Measurements from ENCODE around the gene TAF4. TPM values are rescaled to one million over a fixed set of nuclear protein-coding genes. Genes with fewer than 3 reads are reported as not detected.

The TAF4 gene
- total and polyA plus RNA-seq, 2 of the 13 experiments (the other 11 are each of a cell fraction or from before 2014, with no cell fraction given): 5.9 to 12.0 TPM

DNA sequence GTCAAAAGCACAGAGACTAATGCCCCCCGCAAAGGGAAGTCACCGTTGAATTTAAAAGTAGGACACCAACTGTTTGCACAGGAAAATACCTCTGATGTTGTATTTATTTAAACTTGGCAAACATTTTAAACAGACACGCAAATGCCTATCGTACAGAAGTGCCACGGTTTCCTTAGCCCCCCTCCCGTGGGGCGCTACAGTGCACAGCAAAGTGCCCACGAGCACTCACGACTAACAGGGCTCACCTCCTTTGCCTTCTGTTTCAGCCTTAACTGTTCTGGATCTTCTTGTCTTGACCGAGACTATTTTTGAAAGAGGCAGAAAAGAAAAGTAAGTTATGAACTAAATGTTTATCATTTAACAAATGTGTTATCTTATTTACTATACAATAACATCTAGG, 67.8 kb downstream of the TAF4 start:
- H3K9ac ChIP-seq (ENCODE audit: insufficient read depth, low read depth, low read length): no peak overlapping the region
- H3K79me2 ChIP-seq (ENCODE audit: insufficient read depth, low read length): no peaks in the 10 kb centered on the region
- peaks cover 21% of the 10 kb centered on the region for H3K4me1 ChIP-seq (ENCODE audit: insufficient read depth, low read length)
- FAIRE-seq (no peak), ATAC-seq (no peak; the same call in 2 of the 3 replicates), DNase-seq (ENCODE audit: low spot score) (peak; percentile 40)
- H4K20me1 ChIP-seq (ENCODE audit: insufficient read depth, low read length): no peaks in the 10 kb centered on the region
- H3K4me2 ChIP-seq (ENCODE audit: low read depth, low read length): no peak overlapping the region; the same call in 1 of the 2 replicates
- in situ Hi-C loops (cut with HindIII; ENCODE audit: extremely low pct_ligation_motif_present, low pct_unique_long_range_greater_than_20kb): no loop called here
- H2AFZ ChIP-seq (ENCODE audit: low read length): no peak overlapping the region
- no peaks in the 10 kb centered on the region for H3K27me3 ChIP-seq (ENCODE audit: control insufficient read depth in 1 of 2, insufficient read depth in 2 of 2, low read length in 2 of 2)
- WGBS (ENCODE audit: low lambda C conversion rate): 60% methylated on average over 10 of the region's 10 CpGs
- no peak overlapping the region for H3K4me3 ChIP-seq (replicated peaks in 1 of 3; ENCODE audit: insufficient read depth in 1 of 3, low read depth in 2 of 3, low read length in 3 of 3)
- H3K9me3 ChIP-seq (ENCODE audit: low read length): peaks cover under 1% of the 10 kb centered on the region; the same call in 1 of the 2 replicates
- BruUV-seq (replicated peaks): no TSS peak
- H3K27ac ChIP-seq (ENCODE audit: extremely low read length, insufficient read depth, low read length): no peak overlapping the region
- H3K36me3 ChIP-seq (replicated peaks in 1 of 2; ENCODE audit: control insufficient read depth in 1 of 2, insufficient read depth in 2 of 2, low read length in 2 of 2): peaks cover 46 to 87% of the 10 kb centered on the region in 2 experiments
- intact Hi-C loops (cut with micrococcal nuclease; ENCODE audit: unreplicated experiment): no loop called here
- ChIA-PET POLR2A (no interaction called here), CTCF (ENCODE audit: low intra/inter-chr PET ratio, low total read pairs) (no interaction called here)
- TF ChIP-seq RARA (CRISPR knock-in tag; IDR thresholded peaks at IDR 0.05) (0 out of 2 replicates have a peak, but pooled peaks have one; percentile 26), ZBTB38 (CRISPR knock-in tag; IDR thresholded peaks at IDR 0.05) (0 out of 2 replicates have a peak, but pooled peaks have one; percentile 43), ZSCAN21 (CRISPR knock-in tag; IDR thresholded peaks at IDR 0.05; ENCODE audit: borderline replicate concordance) (no peak), TCF7 (IDR thresholded peaks at IDR 0.05; ENCODE audit: low read depth) (0 out of 2 replicates have a peak, but pooled peaks have one; percentile 21), GATAD2A (CRISPR knock-in tag; IDR thresholded peaks at IDR 0.05) (peak; percentile 40; the same call in 1 of the 2 replicates), CBX5 (CRISPR knock-in tag; IDR thresholded peaks at IDR 0.05; ENCODE audit: borderline replicate concordance) (no peak), SMC3 (IDR thresholded peaks at IDR 0.05; ENCODE audit: low read length) (no peak), RBM22 (optimal IDR thresholded peaks at IDR 0.05; ENCODE audit: low read length) (no peak), EZH2 (conservative IDR thresholded peaks at IDR 0.05; ENCODE audit: low read depth, low read length) (no peak), ZSCAN9 (CRISPR knock-in tag; IDR thresholded peaks at IDR 0.05; ENCODE audit: borderline replicate concordance) (no peak), ZNF652 (CRISPR knock-in tag; IDR thresholded peaks at IDR 0.05; ENCODE audit: borderline replicate concordance, low read depth) (no peak), PHF5A (CRISPR knock-in tag; IDR thresholded peaks at IDR 0.05; ENCODE audit: low read depth, unreplicated experiment) (no peak)
- TF ChIP-seq, protein P1, sequence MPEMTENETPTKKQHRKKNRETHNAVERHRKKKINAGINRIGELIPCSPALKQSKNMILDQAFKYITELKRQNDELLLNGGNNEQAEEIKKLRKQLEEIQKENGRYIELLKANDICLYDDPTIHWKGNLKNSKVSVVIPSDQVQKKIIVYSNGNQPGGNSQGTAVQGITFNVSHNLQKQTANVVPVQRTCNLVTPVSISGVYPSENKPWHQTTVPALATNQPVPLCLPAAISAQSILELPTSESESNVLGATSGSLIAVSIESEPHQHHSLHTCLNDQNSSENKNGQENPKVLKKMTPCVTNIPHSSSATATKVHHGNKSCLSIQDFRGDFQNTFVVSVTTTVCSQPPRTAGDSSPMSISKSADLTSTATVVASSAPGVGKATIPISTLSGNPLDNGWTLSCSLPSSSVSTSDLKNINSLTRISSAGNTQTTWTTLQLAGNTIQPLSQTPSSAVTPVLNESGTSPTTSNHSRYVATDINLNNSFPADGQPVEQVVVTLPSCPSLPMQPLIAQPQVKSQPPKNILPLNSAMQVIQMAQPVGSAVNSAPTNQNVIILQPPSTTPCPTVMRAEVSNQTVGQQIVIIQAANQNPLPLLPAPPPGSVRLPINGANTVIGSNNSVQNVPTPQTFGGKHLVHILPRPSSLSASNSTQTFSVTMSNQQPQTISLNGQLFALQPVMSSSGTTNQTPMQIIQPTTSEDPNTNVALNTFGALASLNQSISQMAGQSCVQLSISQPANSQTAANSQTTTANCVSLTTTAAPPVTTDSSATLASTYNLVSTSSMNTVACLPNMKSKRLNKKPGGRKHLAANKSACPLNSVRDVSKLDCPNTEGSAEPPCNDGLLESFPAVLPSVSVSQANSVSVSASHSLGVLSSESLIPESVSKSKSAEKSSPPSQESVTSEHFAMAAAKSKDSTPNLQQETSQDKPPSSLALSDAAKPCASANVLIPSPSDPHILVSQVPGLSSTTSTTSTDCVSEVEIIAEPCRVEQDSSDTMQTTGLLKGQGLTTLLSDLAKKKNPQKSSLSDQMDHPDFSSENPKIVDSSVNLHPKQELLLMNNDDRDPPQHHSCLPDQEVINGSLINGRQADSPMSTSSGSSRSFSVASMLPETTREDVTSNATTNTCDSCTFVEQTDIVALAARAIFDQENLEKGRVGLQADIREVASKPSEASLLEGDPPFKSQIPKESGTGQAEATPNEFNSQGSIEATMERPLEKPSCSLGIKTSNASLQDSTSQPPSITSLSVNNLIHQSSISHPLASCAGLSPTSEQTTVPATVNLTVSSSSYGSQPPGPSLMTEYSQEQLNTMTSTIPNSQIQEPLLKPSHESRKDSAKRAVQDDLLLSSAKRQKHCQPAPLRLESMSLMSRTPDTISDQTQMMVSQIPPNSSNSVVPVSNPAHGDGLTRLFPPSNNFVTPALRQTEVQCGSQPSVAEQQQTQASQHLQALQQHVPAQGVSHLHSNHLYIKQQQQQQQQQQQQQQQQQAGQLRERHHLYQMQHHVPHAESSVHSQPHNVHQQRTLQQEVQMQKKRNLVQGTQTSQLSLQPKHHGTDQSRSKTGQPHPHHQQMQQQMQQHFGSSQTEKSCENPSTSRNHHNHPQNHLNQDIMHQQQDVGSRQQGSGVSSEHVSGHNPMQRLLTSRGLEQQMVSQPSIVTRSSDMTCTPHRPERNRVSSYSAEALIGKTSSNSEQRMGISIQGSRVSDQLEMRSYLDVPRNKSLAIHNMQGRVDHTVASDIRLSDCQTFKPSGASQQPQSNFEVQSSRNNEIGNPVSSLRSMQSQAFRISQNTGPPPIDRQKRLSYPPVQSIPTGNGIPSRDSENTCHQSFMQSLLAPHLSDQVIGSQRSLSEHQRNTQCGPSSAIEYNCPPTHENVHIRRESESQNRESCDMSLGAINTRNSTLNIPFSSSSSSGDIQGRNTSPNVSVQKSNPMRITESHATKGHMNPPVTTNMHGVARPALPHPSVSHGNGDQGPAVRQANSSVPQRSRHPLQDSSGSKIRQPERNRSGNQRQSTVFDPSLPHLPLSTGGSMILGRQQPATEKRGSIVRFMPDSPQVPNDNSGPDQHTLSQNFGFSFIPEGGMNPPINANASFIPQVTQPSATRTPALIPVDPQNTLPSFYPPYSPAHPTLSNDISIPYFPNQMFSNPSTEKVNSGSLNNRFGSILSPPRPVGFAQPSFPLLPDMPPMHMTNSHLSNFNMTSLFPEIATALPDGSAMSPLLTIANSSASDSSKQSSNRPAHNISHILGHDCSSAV (CRISPR knock-in tag; IDR thresholded peaks at IDR 0.05; ENCODE audit: borderline replicate concordance): no peak
- TF ChIP-seq, protein P2, sequence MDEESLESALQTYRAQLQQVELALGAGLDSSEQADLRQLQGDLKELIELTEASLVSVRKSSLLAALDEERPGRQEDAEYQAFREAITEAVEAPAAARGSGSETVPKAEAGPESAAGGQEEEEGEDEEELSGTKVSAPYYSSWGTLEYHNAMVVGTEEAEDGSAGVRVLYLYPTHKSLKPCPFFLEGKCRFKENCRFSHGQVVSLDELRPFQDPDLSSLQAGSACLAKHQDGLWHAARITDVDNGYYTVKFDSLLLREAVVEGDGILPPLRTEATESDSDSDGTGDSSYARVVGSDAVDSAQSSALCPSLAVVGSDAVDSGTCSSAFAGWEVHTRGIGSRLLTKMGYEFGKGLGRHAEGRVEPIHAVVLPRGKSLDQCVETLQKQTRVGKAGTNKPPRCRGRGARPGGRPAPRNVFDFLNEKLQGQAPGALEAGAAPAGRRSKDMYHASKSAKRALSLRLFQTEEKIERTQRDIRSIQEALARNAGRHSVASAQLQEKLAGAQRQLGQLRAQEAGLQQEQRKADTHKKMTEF (CRISPR knock-in tag; IDR thresholded peaks at IDR 0.05): 0 out of 2 replicates have a peak, but pooled peaks have one; percentile 24
- TF ChIP-seq, protein P3, sequence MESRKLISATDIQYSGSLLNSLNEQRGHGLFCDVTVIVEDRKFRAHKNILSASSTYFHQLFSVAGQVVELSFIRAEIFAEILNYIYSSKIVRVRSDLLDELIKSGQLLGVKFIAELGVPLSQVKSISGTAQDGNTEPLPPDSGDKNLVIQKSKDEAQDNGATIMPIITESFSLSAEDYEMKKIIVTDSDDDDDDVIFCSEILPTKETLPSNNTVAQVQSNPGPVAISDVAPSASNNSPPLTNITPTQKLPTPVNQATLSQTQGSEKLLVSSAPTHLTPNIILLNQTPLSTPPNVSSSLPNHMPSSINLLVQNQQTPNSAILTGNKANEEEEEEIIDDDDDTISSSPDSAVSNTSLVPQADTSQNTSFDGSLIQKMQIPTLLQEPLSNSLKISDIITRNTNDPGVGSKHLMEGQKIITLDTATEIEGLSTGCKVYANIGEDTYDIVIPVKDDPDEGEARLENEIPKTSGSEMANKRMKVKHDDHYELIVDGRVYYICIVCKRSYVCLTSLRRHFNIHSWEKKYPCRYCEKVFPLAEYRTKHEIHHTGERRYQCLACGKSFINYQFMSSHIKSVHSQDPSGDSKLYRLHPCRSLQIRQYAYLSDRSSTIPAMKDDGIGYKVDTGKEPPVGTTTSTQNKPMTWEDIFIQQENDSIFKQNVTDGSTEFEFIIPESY (CRISPR knock-in tag; IDR thresholded peaks at IDR 0.05): peak; percentile 93

Data from HepG2 (cell line).